Peyer's patch (tissue), 4 donors: ENCODE data around the gene TMEM117.

Experiments
- CTCF ChIP-seq, 6 experiments: fragments of 450-650 bp in 4 of 6; fragments of 200-600 bp in 2 of 6; sonication (generic) in 1 of 6; IDR thresholded peaks; one replicate each; pipeline ENCODE4 v1.5.1; 2017 to 2019; ENCODE audit warnings: antibody characterized with exemption in 6 of 6, mild to moderate bottlenecking in 3 of 6, moderate library complexity in 1 of 6
- POLR2A ChIP-seq, 2 donors: fragments of 450-650 bp; IDR thresholded peaks; one replicate each; pipeline ENCODE4 v1.5.1; 2017; ENCODE audit warnings: antibody characterized with exemption in 2 of 2, mild to moderate bottlenecking in 2 of 2, moderate library complexity in 2 of 2

GRCh38 chr12:43921666-43922337 is 85.9 kb downstream of the TMEM117 start:
- TF ChIP-seq CTCF (IDR thresholded peaks at IDR 0.05) (no peak), POLR2A (IDR thresholded peaks at IDR 0.05) (no peak)
